Endothelial cell of umbilical vein (primary cell): ENCODE results near the gene CD58. TPM values are rescaled to one million over a fixed set of nuclear protein-coding genes. Genes with fewer than 3 reads are reported as not detected.

Experiments
- BruUV-seq: library from RNA; stranded (reverse); fragments of 400-500 nt; replicated peaks from 2 replicates; lab custom pipeline; 2021; lab: Mats Ljungman, UMichigan
- CTCF ChIA-PET: fragments of 300-600, 350-600 bp; sonication (Branson Sonifier 250); formaldehyde crosslinking; loops from one replicate; lab custom pipeline; 2021; ENCODE audit warnings: antibody characterized with exemption, inconsistent platforms; lab: Charles Lee
- POLR2A ChIA-PET: fragments of 300-600, 350-600 bp; sonication (Branson Sonifier 250); formaldehyde crosslinking; loops from one replicate; lab custom pipeline; 2021; ENCODE audit warnings: antibody characterized with exemption, inconsistent platforms; lab: Charles Lee
- DNase-seq: peaks from one replicate; pipeline ENCODE4 v3.0.0-alpha.2; 2011; ENCODE audit warnings: low read depth, low spot score
- FAIRE-seq: peaks from 2 replicates; lab custom pipeline; 2011; peaks lifted over from hg19 to GRCh38; lab: Jason Lieb, UNC
- H2AFZ ChIP-seq: 2 replicates; pipeline ENCODE4 v1.6.0; 2012; ENCODE audit warnings: low read depth, low read length, control low read depth, inconsistent platforms
- H3K27ac ChIP-seq: 2 replicates; pipeline ENCODE4 v1.5.1; 2011; ENCODE audit warnings: low read depth, mild to moderate bottlenecking, control low read depth, low read length, moderate library complexity; ENCODE audit not compliant: insufficient read depth
- H3K27me3 ChIP-seq, 2 experiments: 2 replicates each; pipeline versions ENCODE4 v1.6.0 to v1.6.1; 2011; ENCODE audit warnings: low read length in 2 of 2, mixed read lengths in 1 of 2; ENCODE audit not compliant: control insufficient read depth in 2 of 2, insufficient read depth in 2 of 2
- H3K36me3 ChIP-seq, 2 experiments: 2 replicates in 1 of 2; 3 replicates in 1 of 2; pipeline ENCODE4 v1.5.1; 2011; ENCODE audit warnings: low read length in 2 of 2, mild to moderate bottlenecking in 1 of 2, moderate library complexity in 1 of 2; ENCODE audit not compliant: control insufficient read depth in 2 of 2, insufficient read depth in 2 of 2; ENCODE audit errors: extremely low read depth in 1 of 2
- H3K4me1 ChIP-seq: 3 replicates; pipeline ENCODE4 v1.5.1; 2011; ENCODE audit warnings: mild to moderate bottlenecking, low read length; ENCODE audit not compliant: control insufficient read depth, insufficient read depth; ENCODE audit errors: extremely low read depth
- H3K4me2 ChIP-seq: 2 replicates; pipeline ENCODE4 v1.6.1; 2011; ENCODE audit warnings: low read length, control low read depth, mixed read lengths; ENCODE audit not compliant: insufficient read depth
- H3K4me3 ChIP-seq, 3 experiments: fragments of 200-600 bp in 1 of 3; sonication (generic), shearing (Covaris generic) in 1 of 3; replicated peaks in 1 of 3; 2 replicates each; pipeline ENCODE4 v1.5.1; 2011 to 2016; ENCODE audit warnings: control low read depth in 3 of 3, low read length in 3 of 3, mild to moderate bottlenecking in 2 of 3, inconsistent platforms in 1 of 3, low read depth in 1 of 3, moderate library complexity in 1 of 3; ENCODE audit not compliant: insufficient read depth in 1 of 3
- H3K79me2 ChIP-seq: 2 replicates; pipeline ENCODE4 v1.6.0; 2012; ENCODE audit warnings: low read length, inconsistent platforms; ENCODE audit not compliant: control insufficient read depth, insufficient read depth
- H3K9ac ChIP-seq: replicated peaks from 2 replicates; pipeline ENCODE3; 2011; ENCODE audit warnings: low read length, control low read depth; ENCODE audit not compliant: insufficient read depth; ENCODE audit errors: extremely low read depth
- H3K9me1 ChIP-seq: replicated peaks from 3 replicates; pipeline ENCODE4 v1.6.0; 2011; ENCODE audit warnings: mild to moderate bottlenecking, low read length; ENCODE audit not compliant: control insufficient read depth, insufficient read depth; ENCODE audit errors: extremely low read depth
- H3K9me3 ChIP-seq: replicated peaks from 2 replicates; pipeline ENCODE4 v1.5.1; 2012; ENCODE audit warnings: low read length, inconsistent platforms; ENCODE audit not compliant: control insufficient read depth, insufficient read depth
- H4K20me1 ChIP-seq: replicated peaks from 2 replicates; pipeline ENCODE3; 2011; ENCODE audit warnings: mild to moderate bottlenecking, low read length; ENCODE audit not compliant: control insufficient read depth, insufficient read depth; ENCODE audit errors: extremely low read depth
- CTCF ChIP-seq, 2 donors: IDR thresholded peaks; 1 replicate in 1 of 2; 2 replicates in 1 of 2; pipeline ENCODE4 v1.5.1; 2011; ENCODE audit warnings: low read length in 2 of 2, mild to moderate bottlenecking in 2 of 2, moderate library complexity in 2 of 2, control low read depth in 1 of 2, inconsistent platforms in 1 of 2, low read depth in 1 of 2; ENCODE audit not compliant: insufficient read depth in 1 of 2; ENCODE audit errors: extremely low read depth in 1 of 2
- EZH2 ChIP-seq: IDR thresholded peaks from 2 replicates; pipeline ENCODE4 v1.6.1; 2012; ENCODE audit warnings: borderline replicate concordance, low read depth, mild to moderate bottlenecking, moderate library complexity, low read length, inconsistent platforms; ENCODE audit not compliant: severe bottlenecking
- FOS ChIP-seq: IDR thresholded peaks from 2 replicates; pipeline ENCODE4 v1.6.1; 2011; ENCODE audit warnings: mild to moderate bottlenecking, low read length, moderate library complexity, borderline replicate concordance; ENCODE audit not compliant: insufficient read depth
- GATA2 ChIP-seq: IDR thresholded peaks from 2 replicates; pipeline ENCODE4 v1.7.0; 2011; ENCODE audit warnings: low read depth, mild to moderate bottlenecking, moderate library complexity, mixed read lengths, low read length; ENCODE audit not compliant: insufficient read length, insufficient read depth
- JUN ChIP-seq: IDR thresholded peaks from 2 replicates; pipeline ENCODE4 v1.6.1; 2011; ENCODE audit warnings: borderline replicate concordance, low read depth; ENCODE audit not compliant: insufficient read length, insufficient read depth
- MAX ChIP-seq: IDR thresholded peaks from 2 replicates; pipeline ENCODE4 v1.6.1; 2011; ENCODE audit not compliant: insufficient read depth, insufficient read length
- MYC ChIP-seq: IDR thresholded peaks from one replicate; pipeline ENCODE4 v1.6.1; 2011; ENCODE audit warnings: mild to moderate bottlenecking, low read depth, low read length
- POLR2A ChIP-seq: IDR thresholded peaks from 2 replicates; pipeline ENCODE4 v1.6.1; 2012; ENCODE audit warnings: low read depth, mild to moderate bottlenecking, control low read depth, low read length
- POLR2AphosphoS5 ChIP-seq: IDR thresholded peaks from 2 replicates; pipeline ENCODE4 v1.6.1; 2012; ENCODE audit warnings: low read depth, mild to moderate bottlenecking, control low read depth, low read length, moderate library complexity; ENCODE audit not compliant: insufficient read depth
- dilution Hi-C: fragments of 300-500 bp; cut with MboI; formaldehyde crosslinking; loops from one replicate; pipeline ENCODE4 v1.15.0; 2019; ENCODE audit warnings: low sequenced_read_pairs; ENCODE audit not compliant: extremely low pct_ligation_motif_present
- intact Hi-C: fragments of 100-400 bp; cut with micrococcal nuclease; formaldehyde crosslinking; loops from one replicate; pipeline ENCODE4 v1.10.0; 2022
- polyA plus RNA-seq, 4 experiments: library from polyadenylated mRNA; depleted of rRNA in 3 of 4; stranded (reverse) in 3 of 4; unstranded in 1 of 4; fragments of >200 nt; gene quantifications; 2 replicates each; pipeline versions ENCODE4 v1.2.1 to v1.2.3, GENCODE V29; 2011 to 2012; ENCODE audit warnings: missing spikeins in 1 of 4
- total RNA-seq: library from RNA; stranded (reverse); gene quantifications from 2 replicates; pipeline ENCODE4 v1.2.3, GENCODE V29; 2021

The CD58 gene
- total and polyA plus RNA-seq, 2 donors (not counting 3 experiments of a cell fraction or from before 2014, with no cell fraction given): 9.8 to 12.7 TPM

GRCh38 chr1:116525440-116525839 is 45.4 kb downstream of the CD58 start:
- TF ChIP-seq FOS: no peak
- no peak for TF ChIP-seq POLR2AphosphoS5
- no peak for TF ChIP-seq EZH2
- TF ChIP-seq JUN: no peak
- TF ChIP-seq MYC: no peak
- TF ChIP-seq POLR2A: no peak
- TF ChIP-seq MAX: no peak
- no peak for TF ChIP-seq CTCF (IDR thresholded peaks at IDR 0.05; ENCODE audit: extremely low read depth in 1 of 2, insufficient read depth in 1 of 2, low read depth in 1 of 2, low read length in 2 of 2)
- no peak for TF ChIP-seq GATA2
- FAIRE-seq (no peak), DNase-seq (no peak)
- H4K20me1 ChIP-seq: no peaks in the 10 kb centered on the region
- no peaks in the 10 kb centered on the region for H3K9me1 ChIP-seq
- no TSS peak for BruUV-seq
- H3K9me3 ChIP-seq: no peaks in the 10 kb centered on the region
- no peaks in the 10 kb centered on the region for H3K79me2 ChIP-seq
- H3K9ac ChIP-seq: no peak overlapping the region
- ChIA-PET POLR2A (no interaction called here), CTCF (no interaction called here)
- no peaks in the 10 kb centered on the region for H3K4me1 ChIP-seq
- H3K4me2 ChIP-seq: no peak overlapping the region
- H3K36me3 ChIP-seq: no peaks in the 10 kb centered on the region
- H3K27ac ChIP-seq: no peak overlapping the region
- no peak overlapping the region for H3K4me3 ChIP-seq
- H2AFZ ChIP-seq: no peak overlapping the region
- no peaks in the 10 kb centered on the region for H3K27me3 ChIP-seq
- dilution Hi-C loops: no loop called here
- intact Hi-C loops: no loop called here
